Measurements from ENCODE around the gene PKIG. TPM values are rescaled to one million over a fixed set of nuclear protein-coding genes. Genes with fewer than 3 reads are reported as not detected.
"Not testable (repeated sequence)": the region's sequence is repeated elsewhere in the genome, so short reads cannot be mapped to it uniquely, and the experiment has no call there.

Gene PKIG
- polyA plus RNA-seq, 1 donor from 2014 or later: 174 TPM

- Histone ChIP-seq H4K20me1 (ENCODE audit: insufficient read depth) (no peaks in the 10 kb centered on the region), H3K9me3 (ENCODE audit: low read length) (no peaks in the 10 kb centered on the region), H3K27ac (ENCODE audit: low read length) (no peak overlapping the region), H3K36me3 (ENCODE audit: insufficient read depth, low read length) (no peaks in the 10 kb centered on the region), H3K27me3 (ENCODE audit: insufficient read depth, low read depth, low read length) (peaks cover 22% of the 10 kb centered on the region), H3K4me3 (ENCODE audit: low read length) (no peak overlapping the region), H3F3A (ENCODE audit: insufficient read depth, low read length, poor library complexity, severe bottlenecking) (peaks cover 3% of the 10 kb centered on the region), H3K9me2 (ENCODE audit: insufficient read depth, low read length) (no peaks in the 10 kb centered on the region), H2AFZ (ENCODE audit: low read depth, low read length) (no peak overlapping the region), H3K79me2 (replicated peaks; ENCODE audit: insufficient read depth, low read length) (no peaks in the 10 kb centered on the region), H3K4me2 (ENCODE audit: low read length) (no peak overlapping the region), H3K9ac (ENCODE audit: low read length) (no peak overlapping the region)
- TF ChIP-seq RAD21 (conservative IDR thresholded peaks at IDR 0.05) (no peak), EZH2 (IDR thresholded peaks at IDR 0.05; ENCODE audit: borderline replicate concordance, insufficient read depth, low read length, poor library complexity, severe bottlenecking) (no peak), CTCF (IDR thresholded peaks at IDR 0.05; ENCODE audit: poor library complexity, severe bottlenecking) (no peak), POLR2AphosphoS5 (IDR thresholded peaks at IDR 0.05) (no peak), REST (IDR thresholded peaks at IDR 0.05; ENCODE audit: borderline replicate concordance) (no peak), MXI1 (conservative IDR thresholded peaks at IDR 0.05; ENCODE audit: poor library complexity, severe bottlenecking) (no peak), SMC3 (conservative IDR thresholded peaks at IDR 0.05; ENCODE audit: poor library complexity) (no peak), EP300 (conservative IDR thresholded peaks at IDR 0.05; ENCODE audit: poor library complexity, severe bottlenecking) (no peak), TAF1 (IDR thresholded peaks at IDR 0.05; ENCODE audit: low read depth) (no peak)
Measured at GRCh38 chr20:44653546-44653945, 71.2 kb downstream of the PKIG start.

GRCh38 chr20:44654210-44654609, 71.8 kb downstream of the PKIG start:
- peaks cover 22% of the 10 kb centered on the region for H3K27me3 ChIP-seq (ENCODE audit: insufficient read depth, low read depth, low read length)
- not testable (repeated sequence) for H3F3A ChIP-seq (ENCODE audit: insufficient read depth, low read length, poor library complexity, severe bottlenecking); H3K9ac ChIP-seq (ENCODE audit: low read length); H3K4me3 ChIP-seq (ENCODE audit: low read length); H2AFZ ChIP-seq (ENCODE audit: low read depth, low read length); H4K20me1 ChIP-seq (ENCODE audit: insufficient read depth); H3K9me2 ChIP-seq (ENCODE audit: insufficient read depth, low read length); H3K36me3 ChIP-seq (ENCODE audit: insufficient read depth, low read length); H3K9me3 ChIP-seq (ENCODE audit: low read length); H3K79me2 ChIP-seq (replicated peaks; ENCODE audit: insufficient read depth, low read length); H3K27ac ChIP-seq (ENCODE audit: low read length); H3K4me2 ChIP-seq (ENCODE audit: low read length)

GRCh38 chr20:44656448-44656847, 74.1 kb downstream of the PKIG start:
- no peaks in the 10 kb centered on the region for H3K36me3 ChIP-seq (ENCODE audit: insufficient read depth, low read length)
- no peak overlapping the region for H3K4me3 ChIP-seq (ENCODE audit: low read length)
- H3K4me2 ChIP-seq (ENCODE audit: low read length): no peak overlapping the region
- no peak overlapping the region for H2AFZ ChIP-seq (ENCODE audit: low read depth, low read length)
- H4K20me1 ChIP-seq (ENCODE audit: insufficient read depth): no peaks in the 10 kb centered on the region
- peaks cover 3% of the 10 kb centered on the region for H3F3A ChIP-seq (ENCODE audit: insufficient read depth, low read length, poor library complexity, severe bottlenecking)
- TF ChIP-seq POLR2AphosphoS5 (IDR thresholded peaks at IDR 0.05) (no peak), EZH2 (IDR thresholded peaks at IDR 0.05; ENCODE audit: borderline replicate concordance, insufficient read depth, low read length, poor library complexity, severe bottlenecking) (no peak), EP300 (conservative IDR thresholded peaks at IDR 0.05; ENCODE audit: poor library complexity, severe bottlenecking) (no peak), SMC3 (conservative IDR thresholded peaks at IDR 0.05; ENCODE audit: poor library complexity) (no peak), TAF1 (IDR thresholded peaks at IDR 0.05; ENCODE audit: low read depth) (no peak), REST (IDR thresholded peaks at IDR 0.05; ENCODE audit: borderline replicate concordance) (no peak), MXI1 (conservative IDR thresholded peaks at IDR 0.05; ENCODE audit: poor library complexity, severe bottlenecking) (no peak), RAD21 (conservative IDR thresholded peaks at IDR 0.05) (no peak), CTCF (IDR thresholded peaks at IDR 0.05; ENCODE audit: poor library complexity, severe bottlenecking) (no peak)
- H3K27ac ChIP-seq (ENCODE audit: low read length): no peak overlapping the region
- H3K9ac ChIP-seq (ENCODE audit: low read length): no peak overlapping the region
- no peaks in the 10 kb centered on the region for H3K79me2 ChIP-seq (replicated peaks; ENCODE audit: insufficient read depth, low read length)
- H3K9me2 ChIP-seq (ENCODE audit: insufficient read depth, low read length): no peaks in the 10 kb centered on the region
- peaks cover 14% of the 10 kb centered on the region for H3K27me3 ChIP-seq (ENCODE audit: insufficient read depth, low read depth, low read length)
- H3K9me3 ChIP-seq (ENCODE audit: low read length): no peaks in the 10 kb centered on the region

Measured in neural cell (in vitro differentiated cells).